H1 (cell line): ENCODE data around the gene MAP2K2. TPM values are rescaled to one million over a fixed set of nuclear protein-coding genes. Genes with fewer than 3 reads are reported as not detected.

ENCODE experiments used
- CTCF ChIA-PET: fragments of 300-600 bp; sonication (Branson Sonifier 250); formaldehyde crosslinking; loops from one replicate; lab custom pipeline; 2021; ENCODE audit not compliant: partially characterized antibody; lab: Charles Lee
- POLR2A ChIA-PET: fragments of 300-600 bp; sonication (Branson Sonifier 250); formaldehyde crosslinking; loops from one replicate; lab custom pipeline; 2021; ENCODE audit warnings: inconsistent platforms; ENCODE audit not compliant: partially characterized antibody; lab: Charles Lee
- DNase-seq, 2 experiments: peaks; one replicate each; pipeline versions ENCODE4 v3.0.0 to v3.0.0-alpha.2; 2010 to 2022; ENCODE audit warnings: low spot score in 2 of 2, low read depth in 1 of 2, mixed read lengths in 1 of 2
- FAIRE-seq: peaks from 2 replicates; lab custom pipeline; 2011; peaks lifted over from hg19 to GRCh38; lab: Jason Lieb, UNC
- H2AFZ ChIP-seq: 2 replicates; pipeline ENCODE4 v1.8.1; 2012; ENCODE audit warnings: low read length, inconsistent platforms
- H2AK5ac ChIP-seq: 2 replicates; pipeline ENCODE4 v1.6.1; 2013; ENCODE audit warnings: low read depth, low read length
- H2BK120ac ChIP-seq: replicated peaks from 2 replicates; pipeline ENCODE3; 2013; ENCODE audit warnings: low read depth, low read length, inconsistent platforms
- H2BK12ac ChIP-seq: 2 replicates; pipeline ENCODE4 v1.6.1; 2013; ENCODE audit warnings: low read depth, low read length
- H2BK15ac ChIP-seq: 2 replicates; pipeline ENCODE4 v1.6.1; 2013; ENCODE audit warnings: low read length
- H2BK20ac ChIP-seq: 2 replicates; pipeline ENCODE4 v1.6.1; 2013; ENCODE audit warnings: low read length
- H2BK5ac ChIP-seq: 2 replicates; pipeline ENCODE4 v1.6.1; 2013; ENCODE audit warnings: low read depth, low read length
- H3K14ac ChIP-seq: 2 replicates; pipeline ENCODE4 v1.6.1; 2013; ENCODE audit warnings: inconsistent platforms; ENCODE audit not compliant: insufficient read length
- H3K18ac ChIP-seq: 2 replicates; pipeline ENCODE4 v1.6.1; 2013; ENCODE audit warnings: low read length; ENCODE audit errors: extremely low read depth
- H3K23ac ChIP-seq: 2 replicates; pipeline ENCODE4 v1.6.1; 2013; ENCODE audit warnings: inconsistent platforms; ENCODE audit not compliant: insufficient read length
- H3K23me2 ChIP-seq: 2 replicates; pipeline ENCODE4 v1.6.1; 2013; ENCODE audit warnings: low read depth, low read length
- H3K27ac ChIP-seq: 2 replicates; pipeline ENCODE4 v1.6.1; 2011; ENCODE audit warnings: low read depth, low read length, inconsistent platforms
- H3K27me3 ChIP-seq, 4 experiments: replicated peaks in 1 of 4; 1 replicate in 1 of 4; 2 replicates in 3 of 4; pipeline versions ENCODE4 v1.6.1 to v1.8.1; 2011 to 2013; ENCODE audit warnings: low read length in 3 of 4, mild to moderate bottlenecking in 3 of 4, inconsistent platforms in 2 of 4, mixed read lengths in 2 of 4, moderate library complexity in 1 of 4; ENCODE audit not compliant: control insufficient read depth in 3 of 4, insufficient read depth in 3 of 4; ENCODE audit errors: extremely low read depth in 1 of 4
- H3K36me3 ChIP-seq, 4 experiments: 2 replicates each; pipeline versions ENCODE4 v1.6.1 to v1.8.1; 2011 to 2013; ENCODE audit warnings: mild to moderate bottlenecking in 4 of 4, low read length in 3 of 4, moderate library complexity in 2 of 4, control low read depth in 1 of 4, inconsistent platforms in 1 of 4; ENCODE audit not compliant: insufficient read depth in 4 of 4, control insufficient read depth in 2 of 4
- H3K4ac ChIP-seq: replicated peaks from 2 replicates; pipeline ENCODE3; 2013; ENCODE audit warnings: low read length, low read depth, mixed read lengths, inconsistent platforms; ENCODE audit not compliant: insufficient read length
- H3K4me1 ChIP-seq, 4 experiments: replicated peaks in 1 of 4; 1 replicate in 1 of 4; 2 replicates in 3 of 4; pipeline versions ENCODE4 v1.6.1 to v1.8.1; 2011 to 2013; ENCODE audit warnings: low read length in 3 of 4, inconsistent platforms in 2 of 4, mixed read lengths in 1 of 4; ENCODE audit not compliant: insufficient read depth in 4 of 4, control insufficient read depth in 3 of 4
- H3K4me2 ChIP-seq, 2 experiments: 2 replicates each; pipeline versions ENCODE4 v1.6.1 to v1.8.1; 2011 to 2013; ENCODE audit warnings: low read depth in 2 of 2, low read length in 2 of 2, control low read depth in 1 of 2, inconsistent platforms in 1 of 2, mild to moderate bottlenecking in 1 of 2; ENCODE audit not compliant: insufficient read depth in 1 of 2
- H3K4me3 ChIP-seq, 4 experiments: fragments of 200-600, 300-600 bp in 1 of 4; sonication (generic), shearing (Covaris generic), sonication (Bioruptor Twin) in 1 of 4; 2 replicates each; pipeline versions ENCODE4 v1.5.1 to v1.8.1; 2011 to 2016; ENCODE audit warnings: low read length in 4 of 4, low read depth in 3 of 4, control low read depth in 2 of 4, inconsistent platforms in 2 of 4, mild to moderate bottlenecking in 2 of 4, mixed read lengths in 1 of 4, moderate library complexity in 1 of 4; ENCODE audit not compliant: insufficient read depth in 2 of 4; ENCODE audit errors: extremely low read depth in 1 of 4
- H3K56ac ChIP-seq: replicated peaks from 2 replicates; pipeline ENCODE3; 2013; ENCODE audit warnings: low read depth, mild to moderate bottlenecking, mixed read lengths, low read length, inconsistent platforms; ENCODE audit not compliant: insufficient read length
- H3K79me1 ChIP-seq: 2 replicates; pipeline ENCODE4 v1.6.1; 2013; ENCODE audit warnings: low read depth, low read length, control low read depth
- H3K79me2 ChIP-seq, 2 experiments: 2 replicates each; pipeline versions ENCODE4 v1.6.1 to v1.8.1; 2012 to 2013; ENCODE audit warnings: low read length in 2 of 2, mild to moderate bottlenecking in 2 of 2, inconsistent platforms in 1 of 2; ENCODE audit not compliant: insufficient read depth in 2 of 2, control insufficient read depth in 1 of 2
- H3K9ac ChIP-seq, 4 experiments: replicated peaks in 1 of 4; 1 replicate in 1 of 4; 2 replicates in 3 of 4; pipeline versions ENCODE4 v1.6.1 to v1.8.1; 2011 to 2013; ENCODE audit warnings: low read depth in 3 of 4, low read length in 3 of 4, control low read depth in 2 of 4, mild to moderate bottlenecking in 2 of 4, moderate library complexity in 2 of 4, inconsistent platforms in 1 of 4; ENCODE audit errors: extremely low read depth in 1 of 4
- H3K9me3 ChIP-seq, 2 experiments: 2 replicates each; pipeline versions ENCODE4 v1.6.1 to v1.8.1; 2012 to 2013; ENCODE audit warnings: mild to moderate bottlenecking in 2 of 2, moderate library complexity in 2 of 2, control low read depth in 1 of 2, inconsistent platforms in 1 of 2, low read depth in 1 of 2, low read length in 1 of 2, mixed read lengths in 1 of 2; ENCODE audit not compliant: insufficient read depth in 2 of 2
- H4K20me1 ChIP-seq, 2 experiments: replicated peaks in 1 of 2; 2 replicates each; pipeline versions ENCODE3 to v1.8.1; 2011 to 2013; ENCODE audit warnings: inconsistent platforms in 2 of 2, low read length in 2 of 2, mild to moderate bottlenecking in 1 of 2; ENCODE audit not compliant: insufficient read depth in 2 of 2, control insufficient read depth in 1 of 2
- H4K5ac ChIP-seq: 2 replicates; pipeline ENCODE4 v1.6.1; 2013; ENCODE audit warnings: low read length, low read depth, mixed read lengths, inconsistent platforms; ENCODE audit not compliant: insufficient read length
- H4K8ac ChIP-seq: 2 replicates; pipeline ENCODE4 v1.8.0; 2013; ENCODE audit warnings: mild to moderate bottlenecking, moderate library complexity, low read length, inconsistent platforms; ENCODE audit not compliant: insufficient read depth; ENCODE audit errors: extremely low read depth
- H4K91ac ChIP-seq: replicated peaks from 2 replicates; pipeline ENCODE3; 2013; ENCODE audit warnings: low read length, mixed read lengths, inconsistent platforms; ENCODE audit not compliant: insufficient read length
- ATF2 ChIP-seq: IDR thresholded peaks from 2 replicates; pipeline ENCODE4 v1.6.1; 2012; ENCODE audit warnings: low read length, inconsistent platforms
- ATF3 ChIP-seq: IDR thresholded peaks from 2 replicates; pipeline ENCODE4 v1.6.1; 2011; ENCODE audit warnings: low read depth, mild to moderate bottlenecking, low read length; ENCODE audit not compliant: insufficient read depth
- CTCF ChIP-seq, 3 experiments: IDR thresholded peaks; 1 replicate in 2 of 3; 2 replicates in 1 of 3; pipeline versions ENCODE4 v1.5.1 to v1.6.1; 2011; ENCODE audit warnings: low read length in 3 of 3, mild to moderate bottlenecking in 3 of 3, inconsistent platforms in 2 of 3, low read depth in 1 of 3, moderate library complexity in 1 of 3; ENCODE audit not compliant: insufficient read depth in 1 of 3; ENCODE audit errors: control extremely low read depth in 1 of 3
- EGR1 ChIP-seq: IDR thresholded peaks from 2 replicates; pipeline ENCODE4 v1.6.1; 2011; ENCODE audit warnings: low read depth, low read length, borderline replicate concordance
- KDM4A ChIP-seq: IDR thresholded peaks from one replicate; pipeline ENCODE4 v1.7.1; 2012; ENCODE audit warnings: low read depth, mild to moderate bottlenecking, moderate library complexity, low read length, inconsistent platforms; ENCODE audit not compliant: severe bottlenecking
- NRF1 ChIP-seq: IDR thresholded peaks from 2 replicates; pipeline ENCODE4 v1.6.1; 2011; ENCODE audit warnings: mild to moderate bottlenecking, low read depth, low read length, improper control_type of control experiment
- SIN3A ChIP-seq, 2 experiments: IDR thresholded peaks in 1 of 2; conservative IDR thresholded peaks in 1 of 2; 2 replicates each; pipeline ENCODE4 v1.6.1; 2011 to 2012; ENCODE audit warnings: low read length in 2 of 2, improper control_type of control experiment in 1 of 2, low read depth in 1 of 2, mild to moderate bottlenecking in 1 of 2
- SP4 ChIP-seq: IDR thresholded peaks from 2 replicates; pipeline ENCODE4 v1.6.1; 2012; ENCODE audit warnings: low read length, inconsistent platforms
- TEAD4 ChIP-seq: IDR thresholded peaks from 2 replicates; pipeline ENCODE4 v1.6.1; 2012; ENCODE audit warnings: low read depth, low read length, inconsistent platforms, mixed read lengths
- WGBS, 2 experiments: shearing (Covaris generic) in 1 of 2; methylation state at CpG; one replicate each; pipeline versions ENCODE4 v1.1.6 to v1.1.7; 2013 to 2015; ENCODE audit warnings: low lambda C conversion rate in 2 of 2, mixed read lengths in 2 of 2, inconsistent platforms in 1 of 2, low coverage in 1 of 2, missing lambda C conversion rate in 1 of 2; ENCODE audit not compliant: insufficient replicate concordance in 2 of 2, insufficient coverage in 1 of 2, insufficient read length in 1 of 2; ENCODE audit errors: extremely low coverage in 1 of 2, missing lambda C conversion rate in 1 of 2; 5-methylcytosine and 5-hydroxymethylcytosine counted together
- polyA plus RNA-seq, 7 experiments: library from polyadenylated mRNA; depleted of rRNA in 3 of 7; stranded (reverse) in 5 of 7; unstranded in 2 of 7; fragments of >200 nt in 5 of 7; fragments of 200-250 nt in 2 of 7; gene quantifications; 1 replicate in 5 of 7; 2 replicates in 1 of 7; 4 replicates in 1 of 7; pipeline versions ENCODE4 v1.2.1 to v1.2.3, GENCODE V29; 2011 to 2013; ENCODE audit warnings: missing spikeins in 2 of 7, mixed read lengths in 2 of 7
- total RNA-seq: library from RNA; stranded (reverse); fragmentation: NEBNext Ultra II Directional; extraction: Animal tissue kit (Norgen Biotek cat#: 25700); gene quantifications from 2 replicates; pipeline ENCODE4 v1.2.1, GENCODE V29; 2021

MAP2K2 gene
- total and polyA plus RNA-seq, 2 of the 8 experiments (the other 6 are each of a cell fraction or from before 2014, with no cell fraction given): 111 to 162 TPM

GRCh38 chr19:4151623-4152022 is 27.7 kb upstream of the MAP2K2 start:
- Histone ChIP-seq H3K9me3 (no peaks in the 10 kb centered on the region), H3K14ac (no peak overlapping the region), H2BK15ac (no peak overlapping the region), H2AFZ (no peak overlapping the region), H3K79me1 (no peaks in the 10 kb centered on the region), H3K4me1 (no peaks in the 10 kb centered on the region; a peak in 1 of 7 replicates), H4K5ac (no peak overlapping the region), H4K20me1 (no peaks in the 10 kb centered on the region), H3K27ac (no peak overlapping the region), H2BK120ac (no peak overlapping the region), H3K36me3 (no peaks in the 10 kb centered on the region), H3K27me3 (no peaks in the 10 kb centered on the region; a peak in 2 of 7 replicates), H3K4ac (no peak overlapping the region), H3K18ac (no peak overlapping the region), H4K91ac (no peak overlapping the region), H3K9ac (no peak overlapping the region), H2AK5ac (no peak overlapping the region), H3K79me2 (no peaks in the 10 kb centered on the region), H2BK5ac (no peak overlapping the region), H3K56ac (no peak overlapping the region), H4K8ac (no peak overlapping the region), H3K23ac (no peak overlapping the region), H3K23me2 (no peaks in the 10 kb centered on the region), H2BK12ac (no peak overlapping the region), H3K4me2 (no peak overlapping the region), H3K4me3 (no peak overlapping the region), H2BK20ac (no peak overlapping the region)
- ChIA-PET POLR2A (no interaction called here), CTCF (interaction anchor here (1.2 to 8.5 kb wide), 3 partner anchors 11 to 191 kb away, joined by 3 to 79 read pairs (median 27); partner anchors contain the start of gene MPND)
- DNase-seq (no peak), FAIRE-seq (no peak)
- WGBS, 2 experiments: 74% methylated on average over 3 of the region's 6 CpGs; no CpG with 5 or more reads in 1 of the 2 experiments
- TF ChIP-seq TEAD4 (no peak), EGR1 (no peak), CTCF (IDR thresholded peaks at IDR 0.05; ENCODE audit: control extremely low read depth in 1 of 3, insufficient read depth in 1 of 3, low read depth in 1 of 3, low read length in 3 of 3) (no peak), KDM4A (no peak), ATF2 (no peak), SIN3A (conservative IDR thresholded peaks at IDR 0.05 in 1 of 2, IDR thresholded peaks at IDR 0.05 in 1 of 2; ENCODE audit: low read depth in 1 of 2, low read length in 2 of 2) (no peak), ATF3 (no peak), SP4 (no peak), NRF1 (no peak)
